H9 (cell line): ENCODE results near the gene IFNA21. TPM values are rescaled to one million over a fixed set of nuclear protein-coding genes. Genes with fewer than 3 reads are reported as not detected.
"Not testable (repeated sequence)": the region's sequence is repeated elsewhere in the genome, so short reads cannot be mapped to it uniquely, and the experiment has no call there.

Experiments
- DNase-seq: peaks from one replicate; pipeline ENCODE4 v3.0.0-alpha.2; 2017
- H2AFZ ChIP-seq: one replicate; pipeline ENCODE4 v1.6.1; 2013; ENCODE audit warnings: mild to moderate bottlenecking, low read length, control low read depth, moderate library complexity
- H2AK5ac ChIP-seq: 2 replicates; pipeline ENCODE4 v1.6.1; 2013; ENCODE audit warnings: low read length, control low read depth, mixed read lengths; ENCODE audit not compliant: insufficient read length
- H2BK120ac ChIP-seq: one replicate; pipeline ENCODE4 v1.6.1; 2013; ENCODE audit warnings: low read depth, mild to moderate bottlenecking, low read length, control low read depth, inconsistent platforms; ENCODE audit not compliant: poor library complexity, severe bottlenecking
- H2BK12ac ChIP-seq: 2 replicates; pipeline ENCODE4 v1.6.1; 2013; ENCODE audit warnings: low read length, control low read depth, mixed read lengths, low read depth; ENCODE audit not compliant: insufficient read length
- H2BK15ac ChIP-seq: 2 replicates; pipeline ENCODE4 v1.6.1; 2013; ENCODE audit warnings: low read depth, low read length, control low read depth
- H2BK20ac ChIP-seq: one replicate; pipeline ENCODE4 v1.6.1; 2013; ENCODE audit warnings: low read depth, mild to moderate bottlenecking, low read length, control low read depth, inconsistent platforms; ENCODE audit not compliant: poor library complexity, severe bottlenecking
- H2BK5ac ChIP-seq: 2 replicates; pipeline ENCODE4 v1.6.1; 2013; ENCODE audit warnings: low read length, control low read depth, mixed read lengths; ENCODE audit not compliant: insufficient read length
- H3K14ac ChIP-seq: 2 replicates; pipeline ENCODE4 v1.6.1; 2013; ENCODE audit warnings: low read length, control low read depth; ENCODE audit not compliant: insufficient read depth
- H3K18ac ChIP-seq: 2 replicates; pipeline ENCODE4 v1.6.1; 2013; ENCODE audit warnings: low read depth, mild to moderate bottlenecking, mixed read lengths, low read length, control low read depth; ENCODE audit not compliant: insufficient read length
- H3K23ac ChIP-seq: 2 replicates; pipeline ENCODE4 v1.6.1; 2013; ENCODE audit warnings: low read length, control low read depth, mixed read lengths, low read depth; ENCODE audit not compliant: insufficient read length
- H3K23me2 ChIP-seq: 2 replicates; pipeline ENCODE4 v1.6.1; 2013; ENCODE audit warnings: low read depth, mild to moderate bottlenecking, mixed read lengths, low read length, control low read depth; ENCODE audit not compliant: insufficient read length, poor library complexity, severe bottlenecking
- H3K27ac ChIP-seq: 2 replicates; pipeline ENCODE4 v1.5.1; 2013; ENCODE audit warnings: low read length, control low read depth, mixed read lengths, low read depth; ENCODE audit not compliant: insufficient read length
- H3K27me3 ChIP-seq: 2 replicates; pipeline ENCODE4 v1.6.1; 2013; ENCODE audit warnings: low read length, control low read depth, inconsistent platforms; ENCODE audit not compliant: insufficient read depth
- H3K4ac ChIP-seq: 2 replicates; pipeline ENCODE4 v1.6.1; 2013; ENCODE audit warnings: low read depth, mild to moderate bottlenecking, control low read depth, inconsistent platforms, low read length, moderate library complexity
- H3K4me1 ChIP-seq: 2 replicates; pipeline ENCODE4 v1.6.1; 2013; ENCODE audit warnings: low read length, control low read depth, inconsistent platforms; ENCODE audit not compliant: insufficient read depth
- H3K4me2 ChIP-seq: 2 replicates; pipeline ENCODE4 v1.6.1; 2013; ENCODE audit warnings: low read length, control low read depth, mixed read lengths; ENCODE audit not compliant: insufficient read length, insufficient read depth
- H3K56ac ChIP-seq: 2 replicates; pipeline ENCODE4 v1.6.1; 2013; ENCODE audit warnings: low read depth, mild to moderate bottlenecking, mixed read lengths, low read length, control low read depth; ENCODE audit not compliant: insufficient read length
- H3K79me1 ChIP-seq: 2 replicates; pipeline ENCODE4 v1.6.1; 2013; ENCODE audit warnings: low read depth, mild to moderate bottlenecking, moderate library complexity, low read length, control low read depth, inconsistent platforms; ENCODE audit not compliant: insufficient read depth, poor library complexity, severe bottlenecking
- H3K79me2 ChIP-seq: 2 replicates; pipeline ENCODE4 v1.6.1; 2013; ENCODE audit warnings: low read length, control low read depth, inconsistent platforms; ENCODE audit not compliant: insufficient read depth
- H3K9ac ChIP-seq: 2 replicates; pipeline ENCODE4 v1.6.1; 2013; ENCODE audit warnings: low read length, control low read depth, mixed read lengths; ENCODE audit not compliant: insufficient read length; ENCODE audit errors: extremely low read depth
- H3K9me3 ChIP-seq: one replicate; pipeline ENCODE4 v1.6.1; 2013; ENCODE audit warnings: low read depth, low read length, inconsistent platforms; ENCODE audit not compliant: control insufficient read depth
- H3T11ph ChIP-seq: one replicate; pipeline ENCODE4 v1.6.1; 2013; ENCODE audit warnings: mild to moderate bottlenecking, low read length, control low read depth, inconsistent platforms
- H4K20me1 ChIP-seq: one replicate; pipeline ENCODE4 v1.6.1; 2013; ENCODE audit not compliant: control insufficient read depth, insufficient read length, insufficient read depth
- H4K5ac ChIP-seq: 2 replicates; pipeline ENCODE4 v1.6.1; 2013; ENCODE audit warnings: low read depth, mild to moderate bottlenecking, mixed read lengths, low read length, control low read depth; ENCODE audit not compliant: insufficient read length
- H4K8ac ChIP-seq: replicated peaks from 2 replicates; pipeline ENCODE4 v1.6.1; 2013; ENCODE audit warnings: low read length, control low read depth, mixed read lengths, low read depth; ENCODE audit not compliant: insufficient read length
- H4K91ac ChIP-seq: 2 replicates; pipeline ENCODE4 v1.6.1; 2013; ENCODE audit warnings: low read depth, mild to moderate bottlenecking, moderate library complexity, mixed read lengths, low read length, control low read depth; ENCODE audit not compliant: insufficient read length
- H3K27ac Mint-ChIP-seq, 3 experiments: 2 replicates in 2 of 3; 3 replicates in 1 of 3; pipeline ENCODE4 v1.8.0; 2020 to 2021; ENCODE audit warnings: mixed read lengths in 3 of 3, mild to moderate bottlenecking in 1 of 3, moderate library complexity in 1 of 3
- H3K27me3 Mint-ChIP-seq: 2 replicates; pipeline ENCODE4 v1.8.0; 2021; ENCODE audit warnings: low read depth, mild to moderate bottlenecking, moderate library complexity, mixed read lengths
- H3K36me3 Mint-ChIP-seq, 3 experiments: 2 replicates in 2 of 3; 3 replicates in 1 of 3; pipeline ENCODE4 v1.8.0; 2020 to 2021; ENCODE audit warnings: low read depth in 3 of 3, mixed read lengths in 3 of 3; ENCODE audit not compliant: insufficient read depth in 1 of 3
- H3K4me1 Mint-ChIP-seq, 2 experiments: 2 replicates each; pipeline ENCODE4 v1.8.0; 2020; ENCODE audit warnings: mixed read lengths in 2 of 2
- H3K4me3 Mint-ChIP-seq, 2 experiments: 2 replicates in 1 of 2; 3 replicates in 1 of 2; pipeline ENCODE4 v1.8.0; 2020 to 2021; ENCODE audit warnings: mild to moderate bottlenecking in 2 of 2, mixed read lengths in 2 of 2, moderate library complexity in 1 of 2
- H3K9me3 Mint-ChIP-seq, 2 experiments: 2 replicates in 1 of 2; 3 replicates in 1 of 2; pipeline ENCODE4 v1.8.0; 2020; ENCODE audit warnings: mild to moderate bottlenecking in 2 of 2, mixed read lengths in 2 of 2, moderate library complexity in 1 of 2
- CTCF ChIP-seq: fragments of 200-600 bp; sonication (generic); conservative IDR thresholded peaks from 3 replicates; pipeline ENCODE4 v1.8.0; 2021; ENCODE audit warnings: antibody characterized with exemption, mild to moderate bottlenecking
- WGBS: extraction: QIAGEN DNeasy Blood & Tissue Kit; methylation state at CpG from one replicate; pipeline ENCODE4 v1.1.7; 2013; ENCODE audit warnings: missing lambda C conversion rate, low lambda C conversion rate, mixed read lengths; ENCODE audit not compliant: insufficient read length; ENCODE audit errors: extremely low coverage; 5-methylcytosine and 5-hydroxymethylcytosine counted together
- total RNA-seq: library from RNA; stranded (reverse); gene quantifications from 2 replicates; pipeline ENCODE4 v1.2.1, GENCODE V29; 2021

IFNA21 gene
- total RNA-seq, 1 experiment from 2014 or later = not detected

- Mint-ChIP-seq H3K9me3 (no peaks in the 10 kb centered on the region), H3K27ac (no peak overlapping the region), H3K27me3 (peaks cover 4% of the 10 kb centered on the region), H3K4me1 (peaks cover 0 to 6% of the 10 kb centered on the region in 2 experiments; a peak in 2 of 4 replicates), H3K4me3 (no peak overlapping the region), H3K36me3 (no peaks in the 10 kb centered on the region)
- no peak overlapping the region for H3K4me2 ChIP-seq
- no peak overlapping the region for H3K14ac ChIP-seq
- H3K56ac ChIP-seq = no peak overlapping the region
- no peak overlapping the region for H2AFZ ChIP-seq
- no peak overlapping the region for H4K8ac ChIP-seq
- no peaks in the 10 kb centered on the region for H3K4me1 ChIP-seq
- no peak for DNase-seq
- no peak overlapping the region for H3T11ph ChIP-seq
- H4K5ac ChIP-seq = no peak overlapping the region
- H3K79me2 ChIP-seq = no peaks in the 10 kb centered on the region
- H2BK20ac ChIP-seq = no peak overlapping the region
- no peak overlapping the region for H2BK5ac ChIP-seq
- H2BK15ac ChIP-seq = no peak overlapping the region
- H3K27me3 ChIP-seq = no peaks in the 10 kb centered on the region
- no peak overlapping the region for H2AK5ac ChIP-seq
- no peak overlapping the region for H3K9ac ChIP-seq
- no peak overlapping the region for H3K23ac ChIP-seq
- H3K9me3 ChIP-seq = no peaks in the 10 kb centered on the region
- H3K79me1 ChIP-seq = no peaks in the 10 kb centered on the region
- no peak overlapping the region for H4K91ac ChIP-seq
- H3K27ac ChIP-seq = no peak overlapping the region
- H3K18ac ChIP-seq = no peak overlapping the region
- no peak overlapping the region for H2BK12ac ChIP-seq
- no peak for TF ChIP-seq CTCF
- H4K20me1 ChIP-seq = no peaks in the 10 kb centered on the region
- H3K23me2 ChIP-seq = no peaks in the 10 kb centered on the region
- no peak overlapping the region for H2BK120ac ChIP-seq
- H3K4ac ChIP-seq = no peak overlapping the region
- WGBS = no CpG with 5 or more reads among the region's 7 CpGs
Measured at GRCh38 chr9:21210311-21210710, 43.9 kb upstream of the IFNA21 start.

GRCh38 chr9:21207043-21207442 is 40.6 kb upstream of the IFNA21 start, which contains the start of gene IFNA10:
Gene IFNA10, minus strand, starts transcription at chr9:21207143. Its CDS starts 46 bp downstream, at chr9:21207097.
- WGBS = no CpG with 5 or more reads among the region's 3 CpGs
- not testable (repeated sequence) for H3K79me2 ChIP-seq, H2BK5ac ChIP-seq, H3K36me3 Mint-ChIP-seq, H3K23ac ChIP-seq, H2BK15ac ChIP-seq, H3K9ac ChIP-seq, H2AFZ ChIP-seq, H3K18ac ChIP-seq, H3K79me1 ChIP-seq, H3K4me1 ChIP-seq, H3K9me3 Mint-ChIP-seq, H4K5ac ChIP-seq, H2BK120ac ChIP-seq, H3T11ph ChIP-seq, H3K23me2 ChIP-seq, H3K27me3 ChIP-seq, H4K20me1 ChIP-seq, H4K91ac ChIP-seq, H2BK12ac ChIP-seq, H2BK20ac ChIP-seq, H3K4me1 Mint-ChIP-seq, H3K4me2 ChIP-seq, H2AK5ac ChIP-seq, H3K4me3 Mint-ChIP-seq, H3K27ac ChIP-seq, H3K56ac ChIP-seq, H3K27ac Mint-ChIP-seq, H3K14ac ChIP-seq, H4K8ac ChIP-seq, DNase-seq, H3K4ac ChIP-seq, H3K27me3 Mint-ChIP-seq, H3K9me3 ChIP-seq
